WTC11 (cell line): Measurements from ENCODE around the gene ZNF443.
"Not testable (repeated sequence)": the region's sequence is repeated elsewhere in the genome, so short reads cannot be mapped to it uniquely, and the experiment has no call there.

ENCODE experiments used
- CTCF ChIP-seq: fragments of 200-600 bp; IDR thresholded peaks from 2 replicates; pipeline ENCODE4 v1.8.0; 2022; ENCODE audit warnings: antibody characterized with exemption
- FOXK1 ChIP-seq: sonication (generic); formaldehyde crosslinking; IDR thresholded peaks from 2 replicates; pipeline ENCODE4 v1.8.0; 2022; ENCODE audit warnings: mild to moderate bottlenecking, moderate library complexity, missing genetic modification reagents
- MAX ChIP-seq: sonication (generic); formaldehyde crosslinking; IDR thresholded peaks from 2 replicates; pipeline ENCODE4 v1.8.0; 2022; ENCODE audit warnings: mild to moderate bottlenecking, missing genetic modification reagents
- USF2 ChIP-seq: sonication (generic); formaldehyde crosslinking; IDR thresholded peaks from 2 replicates; pipeline ENCODE4 v1.8.1; 2023; ENCODE audit warnings: mild to moderate bottlenecking, missing genetic modification reagents, moderate library complexity

GRCh38 chr19:12399901-12400632, 40.8 kb downstream of the ZNF443 start:
- TF ChIP-seq USF2 (CRISPR knock-in tag); FOXK1 (CRISPR knock-in tag); CTCF; MAX (CRISPR knock-in tag): not testable (repeated sequence)
